CD14-positive monocyte (primary cell): ENCODE measurements around the gene DCUN1D4. TPM values are rescaled to one million over a fixed set of nuclear protein-coding genes. Genes with fewer than 3 reads are reported as not detected.

Source experiments
- DNase-seq, 3 donors: peaks; one replicate each; pipeline ENCODE4 v3.0.0-alpha.2; 2011 to 2022
- H2AFZ ChIP-seq: 2 replicates; pipeline ENCODE4 v1.6.0; 2012; ENCODE audit warnings: mild to moderate bottlenecking, low read depth, low read length, inconsistent platforms; ENCODE audit not compliant: insufficient read depth, poor library complexity, severe bottlenecking
- H3K27ac ChIP-seq, 2 donors: 1 replicate in 1 of 2; 2 replicates in 1 of 2; pipeline ENCODE4 v1.5.1; 2012 to 2013; ENCODE audit warnings: low read length in 2 of 2, control low read depth in 1 of 2, inconsistent platforms in 1 of 2, low read depth in 1 of 2, mild to moderate bottlenecking in 1 of 2
- H3K27me3 ChIP-seq, 2 donors: one replicate each; pipeline versions ENCODE4 v1.6.0 to v1.6.1; 2011 to 2013; ENCODE audit warnings: low read length in 2 of 2; ENCODE audit not compliant: control insufficient read depth in 2 of 2, insufficient read depth in 2 of 2
- H3K36me3 ChIP-seq, 2 donors: replicated peaks in 1 of 2; 1 replicate in 1 of 2; 2 replicates in 1 of 2; pipeline versions ENCODE4 v1.5.1 to v1.6.1; 2012 to 2013; ENCODE audit warnings: low read length in 2 of 2, control low read depth in 1 of 2, inconsistent platforms in 1 of 2, mild to moderate bottlenecking in 1 of 2; ENCODE audit not compliant: insufficient read depth in 2 of 2, control insufficient read depth in 1 of 2
- H3K4me1 ChIP-seq, 2 donors: 1 replicate in 1 of 2; 2 replicates in 1 of 2; pipeline versions ENCODE4 v1.5.1 to v1.6.1; 2012 to 2013; ENCODE audit warnings: low read length in 2 of 2, control low read depth in 1 of 2, inconsistent platforms in 1 of 2, mild to moderate bottlenecking in 1 of 2, moderate library complexity in 1 of 2; ENCODE audit not compliant: insufficient read depth in 2 of 2, control insufficient read depth in 1 of 2
- H3K4me2 ChIP-seq: replicated peaks from 2 replicates; pipeline ENCODE3; 2012; ENCODE audit warnings: low read length, moderate library complexity, mild to moderate bottlenecking; ENCODE audit not compliant: poor library complexity, severe bottlenecking; ENCODE audit errors: extremely low read depth
- H3K4me3 ChIP-seq, 3 experiments: fragments of 200-600 bp in 1 of 3; sonication (generic) in 1 of 3; replicated peaks in 1 of 3; 1 replicate in 2 of 3; 2 replicates in 1 of 3; pipeline ENCODE4 v1.5.1; 2011 to 2013; ENCODE audit warnings: low read length in 3 of 3, mild to moderate bottlenecking in 3 of 3, control low read depth in 2 of 3, low read depth in 2 of 3, inconsistent platforms in 1 of 3, moderate library complexity in 1 of 3
- H3K79me2 ChIP-seq: 2 replicates; pipeline ENCODE4 v1.6.0; 2012; ENCODE audit warnings: mild to moderate bottlenecking, control low read depth, inconsistent platforms, low read length, moderate library complexity; ENCODE audit not compliant: insufficient read depth
- H3K9ac ChIP-seq: 2 replicates; pipeline ENCODE4 v1.6.0; 2017; ENCODE audit warnings: low read length, mild to moderate bottlenecking; ENCODE audit not compliant: insufficient read depth, poor library complexity, severe bottlenecking
- H3K9me3 ChIP-seq, 2 donors: replicated peaks in 1 of 2; 1 replicate in 1 of 2; 2 replicates in 1 of 2; pipeline versions ENCODE4 v1.5.1 to v1.6.1; 2012 to 2013; ENCODE audit warnings: low read length in 2 of 2, control low read depth in 1 of 2; ENCODE audit not compliant: control insufficient read depth in 1 of 2, insufficient read depth in 1 of 2
- H4K20me1 ChIP-seq: 2 replicates; pipeline ENCODE4 v1.6.0; 2012; ENCODE audit warnings: mild to moderate bottlenecking, low read length, control low read depth, moderate library complexity; ENCODE audit not compliant: insufficient read depth
- H3K27ac Mint-ChIP-seq, 7 donors: one replicate each; pipeline ENCODE4 v1.8.0; 2020; ENCODE audit warnings: mild to moderate bottlenecking in 7 of 7, mixed read lengths in 7 of 7, moderate library complexity in 6 of 7, inconsistent platforms in 2 of 7
- H3K27me3 Mint-ChIP-seq, 3 donors: one replicate each; pipeline ENCODE4 v1.8.0; 2021 to 2022; ENCODE audit warnings: low read depth in 3 of 3, mild to moderate bottlenecking in 3 of 3, mixed read lengths in 3 of 3, moderate library complexity in 3 of 3, inconsistent platforms in 1 of 3
- H3K36me3 Mint-ChIP-seq, 2 donors: one replicate each; pipeline ENCODE4 v1.8.0; 2020; ENCODE audit warnings: mixed read lengths in 2 of 2, inconsistent platforms in 1 of 2, mild to moderate bottlenecking in 1 of 2
- H3K4me1 Mint-ChIP-seq: one replicate; pipeline ENCODE4 v1.8.0; 2020; ENCODE audit warnings: mild to moderate bottlenecking, mixed read lengths
- H3K4me3 Mint-ChIP-seq, 2 donors: one replicate each; pipeline ENCODE4 v1.8.0; 2020; ENCODE audit warnings: mild to moderate bottlenecking in 2 of 2, mixed read lengths in 2 of 2, moderate library complexity in 1 of 2
- H3K9me3 Mint-ChIP-seq, 7 donors: one replicate each; pipeline ENCODE4 v1.8.0; 2020 to 2022; ENCODE audit warnings: mixed read lengths in 7 of 7, mild to moderate bottlenecking in 6 of 7, moderate library complexity in 6 of 7, inconsistent platforms in 2 of 7
- WGBS: methylation state at CpG from one replicate; pipeline ENCODE4 v1.1.5; 2013; ENCODE audit warnings: missing lambda C conversion rate; ENCODE audit not compliant: insufficient coverage; 5-methylcytosine and 5-hydroxymethylcytosine counted together
- intact Hi-C, 2 donors: fragments of 100-400 bp; cut with micrococcal nuclease; formaldehyde crosslinking; loops; one replicate each; pipeline versions ENCODE4 v1.15.0 to v1.15.1; 2023
- polyA plus RNA-seq, 3 donors: library from polyadenylated mRNA; depleted of rRNA in 1 of 3; unstranded in 2 of 3; stranded (reverse) in 1 of 3; fragments of 300-500 nt in 2 of 3; fragments of >200 nt in 1 of 3; fragmentation: Illumina TruSeq in 2 of 3; gene quantifications; 1 replicate in 2 of 3; 2 replicates in 1 of 3; pipeline ENCODE4 v1.2.3, GENCODE V29; 2012 to 2021
- TF ChIP-seq, protein P1 (sequence below): fragments of 200-600 bp; IDR thresholded peaks from one replicate; pipeline ENCODE4 v1.8.0; 2022; ENCODE audit warnings: antibody characterized with exemption, mild to moderate bottlenecking

DCUN1D4 gene
- polyA plus RNA-seq, 3 donors, result 4.7 to 15.2 (median 6.9) TPM

DNA sequence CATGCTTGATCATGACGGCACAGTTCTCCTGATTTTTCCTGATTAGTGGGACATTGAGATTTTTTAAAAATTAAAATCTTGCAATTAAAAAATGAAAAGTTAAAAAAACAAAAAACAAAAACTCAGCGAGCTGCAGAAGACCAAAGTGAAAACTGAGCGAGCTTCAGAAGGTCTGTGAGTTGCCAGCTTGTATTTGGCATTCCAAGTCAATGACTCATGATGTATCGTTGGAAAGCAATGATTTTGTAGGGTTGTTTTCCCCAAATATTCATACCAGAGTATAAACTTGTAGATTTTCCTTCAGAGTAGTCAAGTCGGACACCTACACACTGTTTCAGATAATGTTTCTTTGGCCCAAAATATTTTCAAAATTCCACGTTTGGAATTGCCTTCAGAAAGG, 100.3 kb downstream of the DCUN1D4 start:
- intact Hi-C loops, result no loop called here
- Mint-ChIP-seq H3K4me1 (no peaks in the 10 kb centered on the region), H3K4me3 (no peak overlapping the region), H3K27me3 (peaks cover 0 to 2% (median 0%) of the 10 kb centered on the region in 3 donors), H3K27ac (no peak overlapping the region), H3K9me3 (peaks cover 18 to 29% (median 21%) of the 10 kb centered on the region in 7 donors), H3K36me3 (no peaks in the 10 kb centered on the region)
- Histone ChIP-seq H4K20me1 (no peaks in the 10 kb centered on the region), H3K27ac (no peak overlapping the region), H3K36me3 (no peaks in the 10 kb centered on the region), H3K4me1 (no peaks in the 10 kb centered on the region), H3K4me2 (no peak overlapping the region), H3K79me2 (no peaks in the 10 kb centered on the region), H2AFZ (no peak overlapping the region), H3K27me3 (no peaks in the 10 kb centered on the region), H3K9me3 (peaks cover 13 to 16% of the 10 kb centered on the region in 2 donors), H3K4me3 (no peak overlapping the region), H3K9ac (no peak overlapping the region)
- TF ChIP-seq, protein P1, sequence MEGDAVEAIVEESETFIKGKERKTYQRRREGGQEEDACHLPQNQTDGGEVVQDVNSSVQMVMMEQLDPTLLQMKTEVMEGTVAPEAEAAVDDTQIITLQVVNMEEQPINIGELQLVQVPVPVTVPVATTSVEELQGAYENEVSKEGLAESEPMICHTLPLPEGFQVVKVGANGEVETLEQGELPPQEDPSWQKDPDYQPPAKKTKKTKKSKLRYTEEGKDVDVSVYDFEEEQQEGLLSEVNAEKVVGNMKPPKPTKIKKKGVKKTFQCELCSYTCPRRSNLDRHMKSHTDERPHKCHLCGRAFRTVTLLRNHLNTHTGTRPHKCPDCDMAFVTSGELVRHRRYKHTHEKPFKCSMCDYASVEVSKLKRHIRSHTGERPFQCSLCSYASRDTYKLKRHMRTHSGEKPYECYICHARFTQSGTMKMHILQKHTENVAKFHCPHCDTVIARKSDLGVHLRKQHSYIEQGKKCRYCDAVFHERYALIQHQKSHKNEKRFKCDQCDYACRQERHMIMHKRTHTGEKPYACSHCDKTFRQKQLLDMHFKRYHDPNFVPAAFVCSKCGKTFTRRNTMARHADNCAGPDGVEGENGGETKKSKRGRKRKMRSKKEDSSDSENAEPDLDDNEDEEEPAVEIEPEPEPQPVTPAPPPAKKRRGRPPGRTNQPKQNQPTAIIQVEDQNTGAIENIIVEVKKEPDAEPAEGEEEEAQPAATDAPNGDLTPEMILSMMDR, result no peak
- no peak for DNase-seq
- WGBS, result no CpG with 5 or more reads among the region's 6 CpGs

GRCh38 chr4:51958199-51958968, 115.4 kb downstream of the DCUN1D4 start:
- H3K4me1 Mint-ChIP-seq, result no peaks in the 10 kb centered on the region
- peaks cover 2 to 12% (median 4%) of the 10 kb centered on the region in 7 donors for H3K9me3 Mint-ChIP-seq
- no peak overlapping the region for H3K27ac Mint-ChIP-seq
- intact Hi-C loops, result no loop called here
- H3K27me3 Mint-ChIP-seq, result peaks cover 0 to 5% (median 0%) of the 10 kb centered on the region in 3 donors
- H2AFZ ChIP-seq, result no peak overlapping the region
- H3K36me3 ChIP-seq, result no peaks in the 10 kb centered on the region
- no peak overlapping the region for H3K27ac ChIP-seq
- no peak overlapping the region for H3K4me2 ChIP-seq
- 67% methylated on average over 1 of the region's 2 CpGs for WGBS
- H3K4me3 ChIP-seq, result no peak overlapping the region
- H3K4me3 Mint-ChIP-seq, result no peak overlapping the region
- TF ChIP-seq, protein P1, result no peak
- peaks cover 0 to 4% of the 10 kb centered on the region in 2 donors for H3K9me3 ChIP-seq
- no peaks in the 10 kb centered on the region for H3K36me3 Mint-ChIP-seq
- no peaks in the 10 kb centered on the region for H3K27me3 ChIP-seq
- H3K9ac ChIP-seq, result no peak overlapping the region
- no peaks in the 10 kb centered on the region for H3K4me1 ChIP-seq
- no peaks in the 10 kb centered on the region for H3K79me2 ChIP-seq
- no peaks in the 10 kb centered on the region for H4K20me1 ChIP-seq
- no peak for DNase-seq
